IMR-90 (cell line): ENCODE measurements around the gene TREM1. TPM values are rescaled to one million over a fixed set of nuclear protein-coding genes. Genes with fewer than 3 reads are reported as not detected.

ENCODE experiments used
- ATAC-seq: fragments of 200-7000 bp; cut with Tn5 transposase; 2 replicates; pipeline ENCODE4 v1.9.1; 2020; ENCODE audit warnings: low read depth, mild to moderate bottlenecking, moderate library complexity
- BruUV-seq: library from RNA; stranded (reverse); fragments of 400-500 nt; replicated peaks from 2 replicates; lab custom pipeline; 2021; lab: Mats Ljungman, UMichigan
- CTCF ChIA-PET: fragments of 300-600 bp; formaldehyde crosslinking; extraction: SDS; loops from one replicate; lab custom pipeline; 2021; ENCODE audit warnings: antibody characterized with exemption; lab: Yijun Ruan, JAX
- POLR2A ChIA-PET: fragments of 300-600 bp; sonication (Branson Sonifier 250); formaldehyde crosslinking; loops from one replicate; lab custom pipeline; 2022; ENCODE audit warnings: antibody characterized with exemption; ENCODE audit not compliant: unreplicated experiment; lab: Charles Lee
- DNase-seq: peaks from one replicate; pipeline ENCODE4 v3.0.0; 2013
- H2AFZ ChIP-seq: replicated peaks from 2 replicates; pipeline ENCODE3; 2013; ENCODE audit warnings: low read length, mild to moderate bottlenecking; ENCODE audit not compliant: poor library complexity
- H2AK5ac ChIP-seq: 2 replicates; pipeline ENCODE4 v1.6.1; 2013; ENCODE audit warnings: low read depth, low read length, inconsistent platforms
- H2AK9ac ChIP-seq: replicated peaks from 2 replicates; pipeline ENCODE3; 2013; ENCODE audit warnings: mild to moderate bottlenecking, low read depth, low read length, moderate library complexity; ENCODE audit not compliant: poor library complexity
- H2BK120ac ChIP-seq: 2 replicates; pipeline ENCODE4 v1.6.1; 2013; ENCODE audit warnings: low read depth, low read length, inconsistent platforms
- H2BK15ac ChIP-seq: 3 replicates; pipeline ENCODE4 v1.6.1; 2013; ENCODE audit warnings: low read depth, low read length, inconsistent platforms
- H2BK20ac ChIP-seq: 2 replicates; pipeline ENCODE4 v1.6.1; 2013; ENCODE audit warnings: low read depth, mild to moderate bottlenecking, inconsistent platforms, low read length, moderate library complexity
- H2BK5ac ChIP-seq: 2 replicates; pipeline ENCODE4 v1.6.1; 2013; ENCODE audit warnings: mild to moderate bottlenecking, low read depth, low read length, inconsistent platforms; ENCODE audit not compliant: poor library complexity, severe bottlenecking
- H3K14ac ChIP-seq: replicated peaks from 2 replicates; pipeline ENCODE4 v1.6.1; 2013; ENCODE audit warnings: low read depth, low read length, inconsistent platforms
- H3K18ac ChIP-seq: 2 replicates; pipeline ENCODE4 v1.6.1; 2013; ENCODE audit warnings: low read depth, low read length, control low read depth
- H3K23ac ChIP-seq: 2 replicates; pipeline ENCODE4 v1.6.1; 2013; ENCODE audit warnings: low read depth, low read length, inconsistent platforms
- H3K27ac ChIP-seq: 2 replicates; pipeline ENCODE4 v1.5.1; 2013; ENCODE audit warnings: mild to moderate bottlenecking, control low read depth, low read length; ENCODE audit not compliant: insufficient read depth
- H3K27me3 ChIP-seq: 2 replicates; pipeline ENCODE4 v1.6.1; 2013; ENCODE audit warnings: low read length; ENCODE audit not compliant: control insufficient read depth, insufficient read depth
- H3K36me3 ChIP-seq: 2 replicates; pipeline ENCODE4 v1.6.1; 2013; ENCODE audit warnings: low read length, mixed read lengths; ENCODE audit not compliant: control insufficient read depth, insufficient read depth
- H3K4ac ChIP-seq: 2 replicates; pipeline ENCODE4 v1.6.1; 2013; ENCODE audit warnings: low read depth, low read length, inconsistent platforms
- H3K4me1 ChIP-seq: 2 replicates; pipeline ENCODE4 v1.6.1; 2013; ENCODE audit warnings: low read length, mixed read lengths; ENCODE audit not compliant: control insufficient read depth, insufficient read depth
- H3K4me2 ChIP-seq: 2 replicates; pipeline ENCODE4 v1.6.1; 2013; ENCODE audit warnings: low read depth, mild to moderate bottlenecking, control low read depth, low read length, moderate library complexity
- H3K4me3 ChIP-seq: 2 replicates; pipeline ENCODE4 v1.5.1; 2013; ENCODE audit warnings: low read depth, mild to moderate bottlenecking, control low read depth, low read length, moderate library complexity; ENCODE audit not compliant: insufficient read depth
- H3K56ac ChIP-seq: 2 replicates; pipeline ENCODE4 v1.6.1; 2013; ENCODE audit warnings: low read length, inconsistent platforms; ENCODE audit not compliant: insufficient read depth; ENCODE audit errors: extremely low read depth
- H3K79me1 ChIP-seq, 2 experiments: 2 replicates each; pipeline ENCODE4 v1.6.1; 2013; ENCODE audit warnings: low read length in 2 of 2, inconsistent platforms in 1 of 2, low read depth in 1 of 2
- H3K9ac ChIP-seq: 2 replicates; pipeline ENCODE4 v1.6.1; 2013; ENCODE audit warnings: low read depth, low read length, control low read depth
- H3K9me1 ChIP-seq: 2 replicates; pipeline ENCODE4 v1.6.1; 2013; ENCODE audit warnings: low read length, inconsistent platforms; ENCODE audit not compliant: insufficient read depth
- H3K9me3 ChIP-seq: 2 replicates; pipeline ENCODE4 v1.6.1; 2013; ENCODE audit warnings: low read length; ENCODE audit not compliant: control insufficient read depth, insufficient read depth
- H4K20me1 ChIP-seq: 2 replicates; pipeline ENCODE4 v1.6.1; 2013; ENCODE audit warnings: low read length, inconsistent platforms; ENCODE audit not compliant: insufficient read depth
- H4K5ac ChIP-seq: 2 replicates; pipeline ENCODE4 v1.6.1; 2013; ENCODE audit warnings: mild to moderate bottlenecking, low read depth, low read length, control low read depth
- H4K8ac ChIP-seq, 2 experiments: 2 replicates each; pipeline ENCODE4 v1.6.1; 2013; ENCODE audit warnings: low read depth in 2 of 2, low read length in 2 of 2, control low read depth in 1 of 2, inconsistent platforms in 1 of 2
- H4K91ac ChIP-seq: 2 replicates; pipeline ENCODE4 v1.6.1; 2013; ENCODE audit warnings: low read depth, low read length, inconsistent platforms; ENCODE audit not compliant: insufficient read depth
- CEBPB ChIP-seq: IDR thresholded peaks from 2 replicates; pipeline ENCODE4 v1.6.1; 2012; ENCODE audit warnings: low read depth, low read length, improper control_type of control experiment
- MAFK ChIP-seq: IDR thresholded peaks from 2 replicates; pipeline ENCODE4 v1.6.1; 2012; ENCODE audit warnings: low read depth, low read length, improper control_type of control experiment
- MAZ ChIP-seq: IDR thresholded peaks from 2 replicates; pipeline ENCODE4 v1.6.1; 2012; ENCODE audit warnings: low read depth, mild to moderate bottlenecking, low read length, improper control_type of control experiment, moderate library complexity, borderline replicate concordance
- MXI1 ChIP-seq: IDR thresholded peaks from 2 replicates; pipeline ENCODE4 v1.6.1; 2012; ENCODE audit warnings: low read depth, mild to moderate bottlenecking, low read length, moderate library complexity, borderline replicate concordance
- NFE2L2 ChIP-seq: fragments of 150-350 bp; IDR thresholded peaks from 2 replicates; pipeline ENCODE4 v1.6.1; 2016; ENCODE audit warnings: low read depth, mild to moderate bottlenecking, low read length
- POLR2A ChIP-seq: IDR thresholded peaks from 2 replicates; pipeline ENCODE4 v1.6.1; 2012; ENCODE audit warnings: mild to moderate bottlenecking, low read depth, low read length
- SMC3 ChIP-seq: fragments of 150-350 bp; IDR thresholded peaks from 2 replicates; pipeline ENCODE4 v1.6.1; 2016; ENCODE audit warnings: low read depth, mild to moderate bottlenecking, antibody characterized with exemption, low read length, moderate library complexity
- WGBS, 2 experiments: methylation state at CpG; one replicate each; pipeline versions ENCODE4 v1.1.5 to v1.1.7; 2013; ENCODE audit warnings: missing lambda C conversion rate in 2 of 2; ENCODE audit not compliant: insufficient read length in 1 of 2; ENCODE audit errors: extremely low coverage in 2 of 2; 5-methylcytosine and 5-hydroxymethylcytosine counted together
- dilution Hi-C: fragments of 300-500 bp; cut with HindIII; formaldehyde crosslinking; loops from one replicate; pipeline ENCODE4 v1.14.3; 2018; ENCODE audit warnings: low sequenced_read_pairs; ENCODE audit not compliant: unreplicated experiment
- in situ Hi-C: fragments of 300-500 bp; cut with MboI; formaldehyde crosslinking; loops from 3 replicates; pipeline ENCODE4 v1.14.3; 2019; ENCODE audit warnings: low sequenced_read_pairs, inconsistent platforms, mixed read lengths
- intact Hi-C: fragments of 100-400 bp; cut with micrococcal nuclease; formaldehyde crosslinking; loops from 2 replicates; pipeline ENCODE4 v1.10.0; 2022
- polyA plus RNA-seq, 3 experiments: library from polyadenylated mRNA; depleted of rRNA; stranded (reverse); fragments of >200 nt; gene quantifications; 2 replicates each; pipeline ENCODE4 v1.2.3, GENCODE V29; 2012; ENCODE audit warnings: low replicate concordance in 1 of 3
- total RNA-seq: library from RNA; depleted of rRNA; stranded (reverse); fragments of >200 nt; gene quantifications from 2 replicates; pipeline ENCODE4 v1.2.3, GENCODE V29; 2012
- TF ChIP-seq, protein P1 (sequence below): fragments of 150-350 bp; IDR thresholded peaks from 2 replicates; pipeline ENCODE4 v1.6.1; 2017; ENCODE audit warnings: mild to moderate bottlenecking, antibody characterized with exemption, low read length, low read depth
- TF ChIP-seq, protein P2 (sequence below): fragments of 150-350 bp; IDR thresholded peaks from 2 replicates; pipeline ENCODE4 v1.6.1; 2016; ENCODE audit warnings: low read depth, mild to moderate bottlenecking, low read length, moderate library complexity, borderline replicate concordance

The TREM1 gene
- total and polyA plus RNA-seq, 2 of the 4 experiments (the other 2 are of a cell fraction): not detected

DNA sequence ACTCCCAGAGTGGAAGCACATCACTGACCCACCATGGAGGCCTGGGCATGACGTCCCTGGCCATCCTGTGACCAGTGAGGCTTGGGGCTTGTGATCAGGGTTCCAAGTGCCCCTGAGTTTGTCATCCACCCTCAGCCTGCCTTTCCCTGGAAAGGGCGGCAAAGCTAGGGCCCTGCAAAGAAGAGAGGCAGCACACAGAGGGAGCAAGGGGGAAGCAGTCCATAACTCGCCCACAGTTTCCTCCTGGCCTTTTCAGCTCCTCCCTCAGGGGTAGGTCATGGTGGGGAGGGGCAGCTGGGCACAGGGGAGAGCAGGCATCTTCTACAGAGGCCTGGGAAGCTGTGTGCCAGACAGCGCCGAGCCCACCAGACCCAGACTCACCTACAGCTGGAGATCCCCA lies 48.8 kb upstream of the TREM1 start, which contains the start of gene NCR2:
NCR2 (plus strand) TSS at position 313 of the 400 bp plus-strand sequence. CDS start 269 bp downstream, outside the sequence.
- ATAC-seq (no peak), DNase-seq (no peak)
- H3K9me3 ChIP-seq: no peaks in the 10 kb centered on the region
- H4K5ac ChIP-seq: no peak within 1 kb of the TSS
- H2BK15ac ChIP-seq: no peak within 1 kb of the TSS
- H3K79me1 ChIP-seq: no peaks in the 10 kb centered on the region
- H2BK5ac ChIP-seq: no peak within 1 kb of the TSS
- no peaks in the 10 kb centered on the region for H3K4me1 ChIP-seq
- dilution Hi-C loops: no loop called here
- no peak within 1 kb of the TSS for H3K4me2 ChIP-seq
- H3K18ac ChIP-seq: no peak within 1 kb of the TSS
- no CpG with 5 or more reads among the region's 5 CpGs for WGBS, 2 experiments
- H2BK120ac ChIP-seq: no peak within 1 kb of the TSS
- H3K27me3 ChIP-seq: peaks cover 39% of the 10 kb centered on the region
- CTCF ChIA-PET: interaction anchor here (1.0 to 1.3 kb wide), 2 partner anchors 32 to 347 kb away, joined by 3 to 6 read pairs; no protein-coding TSS in a partner anchor
- intact Hi-C loops: no loop called here
- no peak within 1 kb of the TSS for H3K23ac ChIP-seq
- H3K9ac ChIP-seq: no peak within 1 kb of the TSS
- H2AK9ac ChIP-seq: no peak within 1 kb of the TSS
- no peak within 1 kb of the TSS for H3K4ac ChIP-seq
- in situ Hi-C loops: no loop called here
- no peak within 1 kb of the TSS for H2AFZ ChIP-seq
- POLR2A ChIA-PET: no interaction called here
- no peak within 1 kb of the TSS for H3K56ac ChIP-seq
- no peaks in the 10 kb centered on the region for H3K36me3 ChIP-seq
- no peak within 1 kb of the TSS for H2BK20ac ChIP-seq
- H3K14ac ChIP-seq: no peak within 1 kb of the TSS
- H3K9me1 ChIP-seq: no peaks in the 10 kb centered on the region
- no peak within 1 kb of the TSS for H4K91ac ChIP-seq
- H3K27ac ChIP-seq: no peak within 1 kb of the TSS
- BruUV-seq: no TSS peak
- H4K20me1 ChIP-seq: no peaks in the 10 kb centered on the region
- TF ChIP-seq CEBPB (no peak), POLR2A (no peak), NFE2L2 (no peak), MXI1 (no peak), MAZ (no peak), MAFK (no peak), SMC3 (no peak)
- TF ChIP-seq, protein P1, sequence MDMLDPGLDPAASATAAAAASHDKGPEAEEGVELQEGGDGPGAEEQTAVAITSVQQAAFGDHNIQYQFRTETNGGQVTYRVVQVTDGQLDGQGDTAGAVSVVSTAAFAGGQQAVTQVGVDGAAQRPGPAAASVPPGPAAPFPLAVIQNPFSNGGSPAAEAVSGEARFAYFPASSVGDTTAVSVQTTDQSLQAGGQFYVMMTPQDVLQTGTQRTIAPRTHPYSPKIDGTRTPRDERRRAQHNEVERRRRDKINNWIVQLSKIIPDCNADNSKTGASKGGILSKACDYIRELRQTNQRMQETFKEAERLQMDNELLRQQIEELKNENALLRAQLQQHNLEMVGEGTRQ: no peak
- TF ChIP-seq, protein P2, sequence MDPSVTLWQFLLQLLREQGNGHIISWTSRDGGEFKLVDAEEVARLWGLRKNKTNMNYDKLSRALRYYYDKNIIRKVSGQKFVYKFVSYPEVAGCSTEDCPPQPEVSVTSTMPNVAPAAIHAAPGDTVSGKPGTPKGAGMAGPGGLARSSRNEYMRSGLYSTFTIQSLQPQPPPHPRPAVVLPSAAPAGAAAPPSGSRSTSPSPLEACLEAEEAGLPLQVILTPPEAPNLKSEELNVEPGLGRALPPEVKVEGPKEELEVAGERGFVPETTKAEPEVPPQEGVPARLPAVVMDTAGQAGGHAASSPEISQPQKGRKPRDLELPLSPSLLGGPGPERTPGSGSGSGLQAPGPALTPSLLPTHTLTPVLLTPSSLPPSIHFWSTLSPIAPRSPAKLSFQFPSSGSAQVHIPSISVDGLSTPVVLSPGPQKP: no peak
- no peak within 1 kb of the TSS for H4K8ac ChIP-seq
- H3K4me3 ChIP-seq: no peak within 1 kb of the TSS
- no peak within 1 kb of the TSS for H2AK5ac ChIP-seq
